Psoas muscle (tissue), 8 donors: Measurements from ENCODE around the gene GID8. TPM values are rescaled to one million over a fixed set of nuclear protein-coding genes. Genes with fewer than 3 reads are reported as not detected.

Experiments
- ATAC-seq, 4 donors: fragments of 200-7000 bp; cut with Tn5 transposase; one replicate each; pipeline ENCODE4 v1.9.1; 2020; ENCODE audit warnings: moderate library complexity in 3 of 4, mild to moderate bottlenecking in 2 of 4
- DNase-seq, 2 donors: peaks; one replicate each; pipeline ENCODE4 v3.0.0-alpha.2; 2020
- H3K27ac ChIP-seq: fragments of 200-600 bp; one replicate; pipeline ENCODE4 v1.8.0; 2022
- H3K27me3 ChIP-seq, 3 donors: fragments of 200-600 bp in 1 of 3; one replicate each; pipeline versions ENCODE4 v1.6.1 to v1.8.0; 2013 to 2022; ENCODE audit warnings: low read length in 2 of 3, mild to moderate bottlenecking in 2 of 3, moderate library complexity in 1 of 3; ENCODE audit not compliant: insufficient read depth in 3 of 3
- H3K36me3 ChIP-seq, 2 donors: fragments of 200-600 bp in 1 of 2; one replicate each; pipeline versions ENCODE4 v1.6.1 to v1.8.0; 2013 to 2022; ENCODE audit warnings: low read depth in 1 of 2, mild to moderate bottlenecking in 1 of 2, moderate library complexity in 1 of 2; ENCODE audit not compliant: insufficient read depth in 1 of 2
- H3K4me1 ChIP-seq: fragments of 200-600 bp; one replicate; pipeline ENCODE4 v1.8.0; 2022
- H3K4me3 ChIP-seq: fragments of 200-600 bp; one replicate; pipeline ENCODE4 v1.8.0; 2022; ENCODE audit warnings: mild to moderate bottlenecking
- H3K9me3 ChIP-seq: fragments of 200-600 bp; one replicate; pipeline ENCODE4 v1.8.0; 2022
- WGBS, 3 donors: extraction: QIAGEN DNeasy Blood & Tissue Kit; methylation state at CpG; one replicate each; pipeline versions ENCODE4 v1.1.6 to v1.1.7; 2013; 5-methylcytosine and 5-hydroxymethylcytosine counted together
- intact Hi-C, 2 donors: fragments of 100-400 bp; cut with DNase I; formaldehyde crosslinking; loops; one replicate each; pipeline versions ENCODE4 v1.11.0 to v1.14.2; 2022
- polyA plus RNA-seq, 3 donors: library from polyadenylated mRNA; stranded (reverse); fragments of 200-250 nt; gene quantifications; one replicate each; pipeline ENCODE4 v1.2.3, GENCODE V29; 2013
- total RNA-seq, 4 donors: library from RNA; stranded (reverse); fragmentation: NEBNext Ultra II Directional in 2 of 4; extraction: Animal tissue kit (Norgen Biotek cat#: 25700) in 2 of 4; gene quantifications; one replicate each; pipeline versions ENCODE4 v1.2.1 to v1.2.4, GENCODE V29; 2021 to 2023
- TF ChIP-seq, protein P1 (sequence below): fragments of 200-600 bp; IDR thresholded peaks from one replicate; pipeline ENCODE4 v1.8.0; 2022; ENCODE audit warnings: antibody characterized with exemption
- donor health status: healthy with polysubstance abuse.
- donor health status: DM: no; HTN: no; CAD: no; lungs with moderate emphysema.
- donor health status: Bipolar disorder and iron deficiency.
- donor health status: healthy.
- donor health status: DM: yes; HTN: yes; CAD: no.
- donor health status: DM: no; HTN: no; CAD: no.
- donor health status: DM: no; HTN: no; CAD: no.
- donor health status: DM: yes; HTN: yes; CAD: no.

Gene GID8
- total and polyA plus RNA-seq, 7 donors = 7.3 to 15.9 (median 14.2) TPM

DNA sequence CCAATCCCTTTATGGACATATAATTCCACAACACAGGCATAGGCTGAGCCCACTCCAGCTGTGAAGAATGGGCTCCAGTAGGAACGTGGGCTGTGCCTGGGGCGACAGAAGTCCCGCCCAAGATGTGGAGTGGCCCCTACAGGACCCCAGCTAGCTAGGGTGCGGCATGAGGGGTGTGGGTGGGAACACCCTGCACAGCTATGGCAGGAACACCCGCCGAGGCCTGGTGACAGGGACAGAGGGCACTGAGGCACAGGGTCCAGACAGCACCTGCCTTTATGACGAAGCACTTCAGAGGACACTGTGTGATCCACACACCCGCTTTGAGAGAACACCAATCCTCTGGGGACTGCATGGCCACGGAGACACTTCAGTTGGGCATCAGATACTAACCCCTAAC is 48.1 kb upstream of the GID8 start:
- no peak overlapping the region for H3K4me3 ChIP-seq
- no peaks in the 10 kb centered on the region for H3K9me3 ChIP-seq
- peaks cover 24 to 91% of the 10 kb centered on the region in 2 donors for H3K36me3 ChIP-seq
- whole genome bisulfite sequencing, 3 donors = 85 to 92% (median 88%) methylated on average over 9 of the region's 9 CpGs
- TF ChIP-seq, protein P1, sequence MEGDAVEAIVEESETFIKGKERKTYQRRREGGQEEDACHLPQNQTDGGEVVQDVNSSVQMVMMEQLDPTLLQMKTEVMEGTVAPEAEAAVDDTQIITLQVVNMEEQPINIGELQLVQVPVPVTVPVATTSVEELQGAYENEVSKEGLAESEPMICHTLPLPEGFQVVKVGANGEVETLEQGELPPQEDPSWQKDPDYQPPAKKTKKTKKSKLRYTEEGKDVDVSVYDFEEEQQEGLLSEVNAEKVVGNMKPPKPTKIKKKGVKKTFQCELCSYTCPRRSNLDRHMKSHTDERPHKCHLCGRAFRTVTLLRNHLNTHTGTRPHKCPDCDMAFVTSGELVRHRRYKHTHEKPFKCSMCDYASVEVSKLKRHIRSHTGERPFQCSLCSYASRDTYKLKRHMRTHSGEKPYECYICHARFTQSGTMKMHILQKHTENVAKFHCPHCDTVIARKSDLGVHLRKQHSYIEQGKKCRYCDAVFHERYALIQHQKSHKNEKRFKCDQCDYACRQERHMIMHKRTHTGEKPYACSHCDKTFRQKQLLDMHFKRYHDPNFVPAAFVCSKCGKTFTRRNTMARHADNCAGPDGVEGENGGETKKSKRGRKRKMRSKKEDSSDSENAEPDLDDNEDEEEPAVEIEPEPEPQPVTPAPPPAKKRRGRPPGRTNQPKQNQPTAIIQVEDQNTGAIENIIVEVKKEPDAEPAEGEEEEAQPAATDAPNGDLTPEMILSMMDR = no peak
- DNase-seq = no peak
- no peak overlapping the region for H3K27ac ChIP-seq
- intact Hi-C loops = no loop called here
- H3K4me1 ChIP-seq = no peaks in the 10 kb centered on the region
- ATAC-seq = no peak
- H3K27me3 ChIP-seq = no peaks in the 10 kb centered on the region

- TF ChIP-seq, protein P1 = no peak
- DNase-seq (no peak), ATAC-seq (no peak)
- Histone ChIP-seq H3K4me1 (no peaks in the 10 kb centered on the region), H3K9me3 (no peaks in the 10 kb centered on the region), H3K27me3 (no peaks in the 10 kb centered on the region), H3K36me3 (peaks cover 27 to 97% of the 10 kb centered on the region in 2 donors), H3K4me3 (no peak overlapping the region), H3K27ac (no peak overlapping the region)
- intact Hi-C loops = no loop called here
- WGBS, 3 donors = 73 to 90% (median 74%) methylated on average over 7 of the region's 7 CpGs
Observed at GRCh38 chr20:62890444-62890843, 47.5 kb upstream of the GID8 start.

DNA sequence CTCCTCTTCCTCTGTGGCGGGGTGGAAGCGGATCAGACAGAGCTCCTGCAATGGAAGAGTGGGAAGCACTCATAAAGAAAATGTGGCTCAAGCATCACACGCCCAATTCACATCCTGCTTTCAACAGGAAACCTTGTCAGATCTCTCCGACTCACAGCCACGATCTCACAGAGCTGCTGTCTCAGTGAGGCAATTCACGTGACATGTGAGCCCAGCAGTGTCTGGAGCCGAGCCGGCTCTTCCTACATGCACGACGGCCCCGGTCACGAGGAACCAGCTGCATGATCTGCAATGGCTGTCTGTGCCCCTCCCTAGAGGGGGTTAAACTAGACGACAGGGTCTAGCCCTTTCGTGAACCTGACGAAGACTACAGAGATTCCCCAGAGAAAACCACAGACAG is 46.8 kb upstream of the GID8 start:
- intact Hi-C loops = no loop called here

GRCh38 chr20:62892348-62893304 is 45.3 kb upstream of the GID8 start:
- ATAC-seq (no peak), DNase-seq (no peak)
- no peaks in the 10 kb centered on the region for H3K9me3 ChIP-seq
- H3K27me3 ChIP-seq = no peaks in the 10 kb centered on the region
- WGBS, 3 donors = 86 to 88% (median 88%) methylated on average over 25 of the region's 25 CpGs
- no peak overlapping the region for H3K27ac ChIP-seq
- no peaks in the 10 kb centered on the region for H3K4me1 ChIP-seq
- peaks cover 27 to 90% of the 10 kb centered on the region in 2 donors for H3K36me3 ChIP-seq
- intact Hi-C loops = no loop called here
- TF ChIP-seq, protein P1 = no peak
- H3K4me3 ChIP-seq = no peak overlapping the region

More for the DNA sequence above, 46.8 kb upstream of the GID8 start:
- Histone ChIP-seq H3K4me1 (no peaks in the 10 kb centered on the region), H3K4me3 (no peak overlapping the region), H3K27me3 (no peaks in the 10 kb centered on the region), H3K27ac (no peak overlapping the region), H3K9me3 (no peaks in the 10 kb centered on the region), H3K36me3 (peaks cover 27 to 100% of the 10 kb centered on the region in 2 donors)
- no peak for DNase-seq
- 66 to 74% (median 69%) methylated on average over 14 to 15 of the region's 15 CpGs for WGBS, 3 donors
- no peak for ATAC-seq
- TF ChIP-seq, protein P1 = no peak
